NCI-H1048 (cell line): ENCODE data around the gene ZBED1.
"Not testable (repeated sequence)": the region's sequence is repeated elsewhere in the genome, so short reads cannot be mapped to it uniquely, and the experiment has no call there.

Experiments
- DNase-seq: peaks from one replicate; lab custom pipeline; 2025; lab: John Stamatoyannopoulos, UW

ZBED1 gene

DNA sequence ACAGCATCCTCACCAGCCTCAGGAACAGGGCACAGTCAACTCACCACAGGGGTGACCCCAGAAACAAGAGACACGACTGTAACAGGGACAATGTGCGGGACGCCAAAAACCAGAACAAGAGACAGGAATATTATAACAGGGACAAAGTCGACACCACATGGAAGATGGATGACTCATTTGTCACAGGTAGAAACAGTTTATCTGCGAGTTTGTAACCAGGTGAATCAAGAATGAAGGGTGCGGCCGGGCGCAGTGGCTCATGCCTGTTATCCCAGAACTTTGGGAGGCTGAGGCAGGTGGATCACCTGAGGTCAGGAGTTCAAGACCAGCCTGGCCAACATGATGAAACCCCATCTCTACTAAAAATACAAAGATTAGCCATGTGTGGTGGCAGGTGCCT, 44.7 kb downstream of the ZBED1 start:
- not testable (repeated sequence) for DNase-seq

DNA sequence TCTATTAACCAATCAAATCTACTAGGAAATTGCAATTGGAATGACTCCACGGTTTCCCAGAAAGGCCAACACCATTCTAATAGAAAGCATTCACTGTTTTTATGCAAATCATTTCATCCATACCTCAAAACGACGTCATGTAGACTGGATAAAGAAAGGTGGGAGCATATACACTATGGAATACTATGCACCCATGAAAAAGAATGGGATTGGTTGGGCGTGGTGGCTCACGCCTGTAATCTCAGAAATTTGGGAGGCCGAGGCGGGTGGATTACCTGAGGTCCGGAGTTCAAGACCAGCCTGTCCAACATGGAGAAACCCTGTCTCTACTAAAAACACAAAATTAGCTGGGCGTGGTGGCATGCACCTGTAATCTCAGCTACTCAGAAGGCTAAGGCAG, 46.2 kb downstream of the ZBED1 start:
- DNase-seq = not testable (repeated sequence)

DNA sequence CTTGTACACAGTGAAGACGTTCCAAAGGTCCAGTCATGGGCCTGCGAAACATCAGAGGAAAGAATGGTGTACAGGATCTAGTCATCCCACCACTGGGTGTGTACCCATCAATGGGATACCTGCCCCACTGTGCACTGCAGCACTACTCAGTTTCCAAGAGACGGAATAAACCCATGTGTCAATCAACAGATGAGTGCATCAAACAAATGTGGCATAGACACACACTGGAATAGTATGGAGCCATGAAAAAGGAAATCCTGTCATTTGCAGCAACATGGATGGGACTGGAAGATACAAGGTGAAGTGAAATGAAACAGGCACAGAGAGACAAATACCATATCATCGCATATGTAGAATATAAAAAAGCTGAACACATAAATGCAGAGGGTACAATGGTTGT, 48.0 kb downstream of the ZBED1 start:
- DNase-seq = no peak

DNA sequence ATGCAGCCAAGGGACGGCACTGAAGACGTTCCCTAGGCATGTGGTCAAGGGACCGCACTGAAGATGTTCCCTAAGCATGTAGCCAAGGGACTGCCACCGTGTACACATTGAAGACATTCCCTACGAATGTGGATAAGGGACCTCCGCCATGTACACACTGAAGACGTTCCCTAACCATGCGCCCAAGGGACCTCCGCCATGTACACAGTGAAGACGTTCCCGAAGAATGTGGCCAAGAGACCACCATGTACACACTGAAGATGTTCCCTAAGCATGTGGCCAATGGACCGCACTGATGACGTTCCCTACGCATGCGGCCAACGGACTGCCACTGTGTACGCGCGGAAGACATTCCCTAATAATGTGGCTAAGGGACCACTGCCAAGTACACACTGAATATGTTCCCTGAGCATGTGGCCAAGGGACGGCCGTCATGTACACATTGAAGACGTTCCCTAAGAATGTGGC, 48.4 kb downstream of the ZBED1 start:
- no peak for DNase-seq

DNA sequence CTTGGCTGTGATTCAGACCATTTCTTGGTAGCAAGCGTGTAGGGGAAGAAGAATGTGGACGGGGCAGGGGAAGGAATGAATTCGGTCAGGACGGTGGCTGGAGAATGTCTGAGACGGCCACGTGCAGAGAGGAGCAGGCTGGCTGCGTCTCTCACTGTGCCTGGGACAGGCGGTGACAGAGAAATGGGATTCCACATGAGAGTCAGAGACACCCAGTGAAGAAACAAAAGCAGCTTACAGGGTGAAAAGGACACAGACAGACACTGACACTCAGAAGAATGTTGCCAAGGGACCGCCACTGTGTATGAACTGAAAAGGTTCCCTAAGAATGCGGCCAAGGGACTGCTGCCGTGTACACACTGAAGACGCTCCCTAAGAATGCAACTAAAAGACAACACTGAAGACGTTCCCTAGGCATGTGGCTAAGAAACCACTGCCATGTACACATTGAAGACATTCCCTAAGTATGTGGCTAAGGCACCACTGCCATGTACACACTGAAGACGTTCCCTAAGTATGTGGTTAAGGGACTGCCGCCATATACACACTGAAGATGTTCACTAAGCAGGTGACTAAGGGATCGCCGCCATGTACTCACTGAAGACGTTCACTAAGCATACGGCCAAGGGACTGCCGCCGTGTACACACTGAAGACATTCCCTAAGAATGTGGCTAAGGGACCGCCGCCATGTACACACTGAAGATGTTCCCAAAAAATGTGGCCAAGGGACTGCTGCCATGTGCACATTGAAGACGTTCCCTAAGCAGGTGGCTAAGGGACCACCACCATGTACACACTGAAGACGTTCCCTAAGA, 49.1 kb downstream of the ZBED1 start:
- DNase-seq = no peak

DNA sequence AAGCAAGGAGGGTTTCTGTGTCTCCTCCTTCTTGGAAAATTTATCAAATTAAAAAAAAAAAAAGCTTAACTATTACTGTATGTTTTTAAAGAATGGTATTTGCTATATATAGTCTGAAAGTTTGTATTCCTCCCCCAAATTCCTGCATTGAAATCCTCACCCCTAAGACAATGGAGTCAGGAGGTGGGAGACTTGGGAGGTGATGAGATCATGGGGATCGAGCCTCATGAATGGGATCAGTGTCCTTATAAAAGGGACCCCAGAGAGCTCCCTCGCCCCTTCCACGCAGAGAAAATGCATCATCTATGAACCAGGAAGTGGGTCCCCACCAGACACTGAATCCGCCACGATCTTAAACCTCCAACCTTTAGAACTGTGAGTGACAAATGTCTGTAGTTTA, 50.1 kb downstream of the ZBED1 start:
- no peak for DNase-seq

DNA sequence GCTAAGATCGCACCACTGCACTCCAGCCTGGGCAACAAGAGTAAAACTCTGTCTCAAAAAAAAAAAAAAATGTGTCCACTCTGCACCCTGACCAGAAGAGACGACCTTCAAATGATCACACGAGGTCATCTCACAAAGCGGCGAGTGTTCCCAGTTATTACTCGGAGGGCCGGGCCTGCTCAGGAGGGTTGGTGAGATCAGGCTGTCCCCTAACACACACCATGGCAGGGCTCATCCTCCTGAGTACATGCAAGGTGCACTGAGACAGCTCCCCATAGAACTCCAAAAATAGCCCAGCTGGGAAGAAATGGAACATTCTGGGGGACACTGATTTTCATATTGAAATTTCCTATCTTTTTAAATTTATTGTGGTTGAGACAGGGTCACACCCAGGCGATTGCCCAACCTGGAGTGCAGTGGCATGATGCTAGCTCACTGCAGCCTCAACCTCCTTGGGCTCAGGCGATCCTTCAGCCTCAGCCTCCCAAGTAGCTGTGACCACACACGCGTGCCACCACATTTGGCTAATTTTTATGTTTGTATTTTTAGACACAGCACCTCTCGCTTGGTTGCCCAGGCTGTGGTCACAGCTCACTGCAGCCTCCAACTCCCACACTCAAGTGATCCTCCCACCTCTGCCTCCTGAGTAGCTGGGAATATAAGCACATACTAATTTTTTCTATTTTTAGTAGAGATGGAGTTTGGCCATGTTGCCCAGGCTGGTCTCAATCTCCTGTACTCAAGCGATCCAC, 51.5 kb downstream of the ZBED1 start:
- no peak for DNase-seq

DNA sequence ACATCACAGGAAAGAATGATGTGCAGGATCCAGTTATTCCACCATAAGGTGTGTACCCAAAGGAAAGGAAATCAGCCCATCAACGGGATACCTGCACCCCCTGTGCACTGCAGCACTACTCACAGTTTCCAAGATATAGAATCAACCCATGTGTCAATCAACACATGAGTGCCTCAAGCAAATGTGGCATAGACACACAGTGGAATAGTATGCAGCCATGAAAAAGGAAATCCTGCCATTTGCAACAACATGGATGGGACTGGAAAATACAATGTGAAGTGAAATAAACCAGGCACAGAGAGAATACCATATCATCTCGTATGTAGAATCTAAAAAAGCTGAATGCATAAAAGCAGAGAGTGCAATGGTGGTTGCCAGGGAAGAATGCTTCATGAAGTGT, 53.3 kb downstream of the ZBED1 start:
- DNase-seq = no peak

DNA sequence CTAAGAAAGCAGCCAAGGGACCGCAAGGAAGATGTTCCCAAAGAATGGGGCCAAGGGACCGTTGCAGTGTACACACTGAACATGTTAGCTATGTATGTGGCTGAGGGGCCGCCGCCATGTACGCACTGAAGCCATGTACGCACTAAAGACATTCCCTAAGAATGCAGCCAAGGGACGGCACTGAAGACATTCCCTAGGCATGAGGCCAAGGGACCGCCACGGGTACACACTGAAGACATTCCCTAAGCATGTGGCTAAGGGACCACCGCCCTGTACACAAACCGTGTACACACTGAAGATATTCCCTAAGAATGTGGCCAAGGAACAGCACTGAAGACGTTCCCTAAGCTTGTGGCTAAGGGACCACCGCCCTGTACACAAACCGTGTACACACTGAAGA, 54.0 kb downstream of the ZBED1 start:
- DNase-seq = no peak

DNA sequence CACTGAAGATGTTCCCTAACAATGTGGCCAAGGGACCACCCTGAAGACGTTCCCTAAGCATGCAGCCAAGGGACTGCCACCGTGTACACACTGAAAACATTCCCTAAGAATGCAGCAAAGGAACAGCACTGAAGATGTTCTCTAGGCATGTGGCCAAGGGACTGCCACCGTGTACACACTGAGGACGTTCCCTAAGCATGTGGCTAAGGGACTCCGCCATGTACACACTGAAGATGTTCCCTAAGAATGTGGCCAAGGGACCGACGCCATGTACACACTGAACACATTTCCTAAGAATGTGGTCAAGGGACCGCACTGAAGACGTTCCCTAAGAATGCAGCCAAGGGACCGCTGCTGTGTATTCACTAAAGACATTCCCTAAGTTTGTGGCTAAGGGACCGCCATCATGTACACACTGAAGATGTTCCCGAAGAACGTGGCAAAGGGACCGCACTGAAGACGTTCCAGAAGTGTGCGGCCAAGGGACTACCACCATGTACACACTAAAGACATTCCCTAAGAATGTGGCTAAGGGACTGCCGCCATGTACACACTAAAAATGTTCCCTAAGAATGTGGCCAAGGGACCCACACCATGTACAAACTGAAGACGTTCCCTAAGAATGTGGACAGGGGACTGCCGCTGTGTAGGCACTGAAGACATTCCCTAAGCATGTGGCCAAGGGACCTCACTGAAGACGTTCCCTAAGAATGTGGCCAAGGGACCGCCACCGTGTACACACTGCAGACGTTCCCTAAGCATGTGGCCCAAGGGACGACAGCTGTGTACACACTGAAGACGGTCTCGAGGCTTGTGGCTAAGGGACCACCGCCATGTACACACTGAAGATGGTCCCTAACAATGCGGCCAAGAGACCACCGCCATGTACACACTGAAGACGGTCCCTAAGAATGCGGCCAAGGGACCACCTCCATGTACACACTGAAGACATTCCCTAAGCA, 54.8 kb downstream of the ZBED1 start:
- DNase-seq = no peak

DNA sequence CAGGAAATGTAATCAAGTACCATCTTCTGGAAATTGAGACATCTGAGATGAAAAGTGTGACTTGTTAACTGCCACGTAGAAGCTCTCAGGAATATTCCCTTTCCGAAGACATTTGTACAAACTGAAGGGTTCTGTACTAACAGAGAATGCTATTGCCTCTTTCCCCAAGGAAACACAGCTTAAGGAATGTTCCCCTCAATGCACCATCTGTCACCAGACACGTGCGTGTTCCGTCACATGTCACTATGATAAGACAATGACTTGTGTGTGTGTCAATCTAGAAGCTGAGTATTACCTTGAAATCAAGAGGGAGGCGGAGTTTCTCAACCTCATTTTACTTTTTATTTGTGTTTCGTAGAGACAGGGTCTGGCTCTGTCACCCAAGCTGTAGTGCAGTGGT, 58.1 kb downstream of the ZBED1 start:
- no peak for DNase-seq

DNA sequence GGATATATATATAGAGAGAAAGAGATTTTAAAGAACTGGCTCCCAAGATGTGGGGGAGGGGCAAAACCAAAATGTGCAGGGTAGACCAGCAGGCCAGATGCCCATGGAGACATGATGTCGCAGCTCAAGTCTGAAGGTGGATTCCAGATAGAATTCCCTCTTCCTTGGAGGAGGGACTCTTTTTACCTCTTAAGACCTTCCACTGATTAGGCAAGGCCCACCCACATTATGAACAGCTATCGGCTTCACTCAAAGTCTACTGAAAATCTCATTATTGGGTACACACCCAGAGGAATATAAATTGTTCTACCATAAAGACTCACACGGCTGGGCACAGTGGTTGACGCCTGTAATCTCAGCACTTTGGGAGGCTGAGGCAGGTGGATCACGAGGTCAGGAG, 59.3 kb downstream of the ZBED1 start:
- no peak for DNase-seq

DNA sequence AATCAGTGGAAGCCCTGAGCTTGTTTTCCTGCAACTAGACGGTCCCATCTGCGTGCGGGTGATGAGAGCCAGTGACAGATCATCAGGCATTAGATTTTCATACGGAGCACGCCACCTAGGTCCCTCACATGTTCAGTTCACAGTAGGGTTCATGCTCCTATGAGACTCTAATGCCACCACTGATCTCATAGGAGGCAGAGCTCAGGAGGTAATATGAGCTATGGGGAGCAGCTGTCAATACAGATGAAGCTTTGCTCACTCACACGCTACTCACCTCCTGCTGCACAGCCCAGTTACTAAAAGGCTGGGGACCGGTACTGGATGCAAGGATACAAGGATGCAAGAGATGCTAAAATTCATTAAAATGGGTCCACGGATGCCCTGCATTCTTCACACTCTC, 61.2 kb downstream of the ZBED1 start:
- no peak for DNase-seq
